C1 segment of cervical spinal cord (tissue), 14 donors: Measurements from ENCODE around the gene NOX5.
A peak's percentile ranks its signal among the peaks of the same experiment; 100 is the strongest.

ENCODE experiments used
- DNase-seq, 14 donors: peaks; one replicate each; lab custom pipeline; 2025; lab: John Stamatoyannopoulos, UW

NOX5 gene

GRCh38 chr15:69081310-69082004, 67.0 kb downstream of the NOX5 start:
- no peak for DNase-seq

- DNase-seq = no peak
Observed at GRCh38 chr15:69082021-69082502, 67.6 kb downstream of the NOX5 start.

GRCh38 chr15:69082554-69082953, 68.1 kb downstream of the NOX5 start:
- no peak for DNase-seq

GRCh38 chr15:69084404-69085030, 70.0 kb downstream of the NOX5 start:
- DNase-seq = no peak

- no peak for DNase-seq
Observed at GRCh38 chr15:69085325-69086081, 71.0 kb downstream of the NOX5 start.

- no peak for DNase-seq
Observed at GRCh38 chr15:69086427-69087204, 72.1 kb downstream of the NOX5 start.

- no peak for DNase-seq
Observed at GRCh38 chr15:69087366-69087976, 73.0 kb downstream of the NOX5 start.

- no peak for DNase-seq
Observed at GRCh38 chr15:69088300-69088965, 73.9 kb downstream of the NOX5 start.

GRCh38 chr15:69089258-69089657, 74.8 kb downstream of the NOX5 start:
- DNase-seq = no peak

GRCh38 chr15:69090197-69090948, 75.9 kb downstream of the NOX5 start:
- DNase-seq = no peak

- DNase-seq = no peak
Observed at GRCh38 chr15:69091654-69092053, 77.2 kb downstream of the NOX5 start.

- no peak for DNase-seq
Observed at GRCh38 chr15:69092159-69092558, 77.7 kb downstream of the NOX5 start.

GRCh38 chr15:69093127-69093526, 78.6 kb downstream of the NOX5 start:
- no peak for DNase-seq

- no peak for DNase-seq
Observed at GRCh38 chr15:69093614-69094013, 79.1 kb downstream of the NOX5 start.

- peak in 1 of 14 donors; percentile 18 for DNase-seq
Observed at GRCh38 chr15:69094124-69094921, 79.8 kb downstream of the NOX5 start.

- peak in 1 of 14 donors; percentile 56 for DNase-seq
Observed at GRCh38 chr15:69095274-69095673, 80.8 kb downstream of the NOX5 start.

- DNase-seq = no peak
Observed at GRCh38 chr15:69096196-69096595, 81.7 kb downstream of the NOX5 start.

- no peak for DNase-seq
Observed at GRCh38 chr15:69096626-69097025, 82.1 kb downstream of the NOX5 start.

GRCh38 chr15:69098771-69099170, 84.3 kb downstream of the NOX5 start:
- no peak for DNase-seq
